ENCODE results near the gene LEMD2. TPM values are rescaled to one million over a fixed set of nuclear protein-coding genes. Genes with fewer than 3 reads are reported as not detected.

LEMD2 gene
- total and polyA plus RNA-seq, 11 donors, result 21.2 to 51.3 (median 25.9) TPM

GRCh38 chr6:33801611-33802010 is 12.7 kb upstream of the LEMD2 start:
- Histone ChIP-seq H3K9me3 (no peaks in the 10 kb centered on the region), H3K27ac (no peak overlapping the region), H3K27me3 (peaks cover 0 to 48% (median 2%) of the 10 kb centered on the region in 9 donors), H3K4me1 (no peaks in the 10 kb centered on the region), H3K4me3 (no peak overlapping the region), H3K36me3 (no peaks in the 10 kb centered on the region)
- WGBS, 4 donors, result 74 to 86% (median 78%) methylated on average over 5 of the region's 5 CpGs
- peak in 1 of 5 donors; percentile 20 for DNase-seq
- TF ChIP-seq POLR2A (IDR thresholded peaks at IDR 0.05), result no peak
- TF ChIP-seq, protein P1, sequence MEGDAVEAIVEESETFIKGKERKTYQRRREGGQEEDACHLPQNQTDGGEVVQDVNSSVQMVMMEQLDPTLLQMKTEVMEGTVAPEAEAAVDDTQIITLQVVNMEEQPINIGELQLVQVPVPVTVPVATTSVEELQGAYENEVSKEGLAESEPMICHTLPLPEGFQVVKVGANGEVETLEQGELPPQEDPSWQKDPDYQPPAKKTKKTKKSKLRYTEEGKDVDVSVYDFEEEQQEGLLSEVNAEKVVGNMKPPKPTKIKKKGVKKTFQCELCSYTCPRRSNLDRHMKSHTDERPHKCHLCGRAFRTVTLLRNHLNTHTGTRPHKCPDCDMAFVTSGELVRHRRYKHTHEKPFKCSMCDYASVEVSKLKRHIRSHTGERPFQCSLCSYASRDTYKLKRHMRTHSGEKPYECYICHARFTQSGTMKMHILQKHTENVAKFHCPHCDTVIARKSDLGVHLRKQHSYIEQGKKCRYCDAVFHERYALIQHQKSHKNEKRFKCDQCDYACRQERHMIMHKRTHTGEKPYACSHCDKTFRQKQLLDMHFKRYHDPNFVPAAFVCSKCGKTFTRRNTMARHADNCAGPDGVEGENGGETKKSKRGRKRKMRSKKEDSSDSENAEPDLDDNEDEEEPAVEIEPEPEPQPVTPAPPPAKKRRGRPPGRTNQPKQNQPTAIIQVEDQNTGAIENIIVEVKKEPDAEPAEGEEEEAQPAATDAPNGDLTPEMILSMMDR (IDR thresholded peaks at IDR 0.05), result no peak
- ATAC-seq, result no peak
- intact Hi-C loops (cut with DNase I), result no loop called here

DNA sequence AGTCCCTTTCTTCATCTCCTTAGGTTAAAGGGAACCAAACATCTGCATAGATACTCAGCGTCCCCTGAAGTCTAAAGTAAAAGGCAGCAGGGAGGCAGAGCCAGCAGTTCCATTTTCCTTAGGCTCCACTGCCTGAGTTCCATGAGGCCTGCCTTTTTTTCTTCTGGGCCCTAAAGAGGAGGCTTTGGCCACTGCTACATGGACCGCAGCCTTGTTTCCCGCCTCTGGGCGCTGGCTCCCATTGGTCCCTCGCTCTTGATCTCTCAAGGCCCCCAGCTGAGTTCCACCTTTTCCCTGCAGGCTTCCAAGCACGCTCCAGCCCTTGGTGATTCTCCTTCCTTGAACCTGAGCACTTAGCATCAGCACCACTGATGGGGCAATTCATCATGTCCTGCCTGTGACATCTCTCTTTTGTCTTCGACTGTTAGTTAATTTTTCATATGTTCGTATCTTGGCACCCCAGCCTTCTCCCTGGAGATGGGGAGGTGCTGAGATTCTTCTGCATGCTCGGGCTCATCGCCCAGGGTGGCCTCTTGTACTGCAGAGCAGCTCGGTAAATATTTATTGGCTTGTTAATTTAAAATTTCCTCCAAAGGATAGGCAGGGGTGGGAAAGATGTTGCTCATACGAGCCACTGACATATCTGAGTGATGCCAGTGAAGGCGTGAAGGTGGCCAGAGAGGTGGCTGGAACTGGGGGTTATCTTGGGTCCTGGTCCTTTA is 11.5 kb upstream of the LEMD2 start:
- Histone ChIP-seq H3K4me3 (no peak overlapping the region), H3K27ac (no peak overlapping the region), H3K9me3 (no peaks in the 10 kb centered on the region), H3K4me1 (no peaks in the 10 kb centered on the region), H3K36me3 (no peaks in the 10 kb centered on the region), H3K27me3 (peaks cover 0 to 54% (median 4%) of the 10 kb centered on the region in 9 donors)
- TF ChIP-seq POLR2A (IDR thresholded peaks at IDR 0.05), result no peak
- TF ChIP-seq, protein P1 (IDR thresholded peaks at IDR 0.05), result no peak
- ATAC-seq (no peak), DNase-seq (peak in 1 of 5 donors; percentile 20)
- WGBS, 4 donors, result 86 to 89% (median 87%) methylated on average over 13 of the region's 13 CpGs
- intact Hi-C loops (cut with DNase I), result no loop called here

- H3K4me1 ChIP-seq, result no peaks in the 10 kb centered on the region
- H3K36me3 ChIP-seq, result no peaks in the 10 kb centered on the region
- no peak overlapping the region for H3K27ac ChIP-seq
- ATAC-seq (no peak), DNase-seq (peak in 1 of 5 donors; percentile 17)
- H3K4me3 ChIP-seq, result no peak overlapping the region
- H3K27me3 ChIP-seq, result peaks cover 0 to 49% (median 4%) of the 10 kb centered on the region in 9 donors
- intact Hi-C loops (cut with DNase I), result no loop called here
- no peaks in the 10 kb centered on the region for H3K9me3 ChIP-seq
- TF ChIP-seq POLR2A (IDR thresholded peaks at IDR 0.05), result no peak
- TF ChIP-seq, protein P1 (IDR thresholded peaks at IDR 0.05), result no peak
- WGBS, 4 donors, result 45 to 52% (median 48%) methylated on average over 4 of the region's 4 CpGs
Observed at GRCh38 chr6:33799454-33800113, 10.7 kb upstream of the LEMD2 start.

- no peak for TF ChIP-seq POLR2A (IDR thresholded peaks at IDR 0.05)
- TF ChIP-seq, protein P1 (IDR thresholded peaks at IDR 0.05), result no peak
- Histone ChIP-seq H3K36me3 (no peaks in the 10 kb centered on the region), H3K27me3 (peaks cover 0 to 38% (median 4%) of the 10 kb centered on the region in 9 donors), H3K4me3 (no peak overlapping the region), H3K9me3 (no peaks in the 10 kb centered on the region), H3K4me1 (no peaks in the 10 kb centered on the region), H3K27ac (no peak overlapping the region)
- WGBS, 4 donors, result 84 to 89% (median 86%) methylated on average over 13 of the region's 13 CpGs
- ATAC-seq (no peak), DNase-seq (peak in 1 of 5 donors; percentile 51)
- intact Hi-C loops (cut with DNase I), result no loop called here
Observed at GRCh38 chr6:33798343-33798848, 9.5 kb upstream of the LEMD2 start.

Data from heart left ventricle (tissue), 16 donors.